ENCODE results near the gene MS4A8.
"Not testable (repeated sequence)": the region's sequence is repeated elsewhere in the genome, so short reads cannot be mapped to it uniquely, and the experiment has no call there.

The MS4A8 gene

DNA sequence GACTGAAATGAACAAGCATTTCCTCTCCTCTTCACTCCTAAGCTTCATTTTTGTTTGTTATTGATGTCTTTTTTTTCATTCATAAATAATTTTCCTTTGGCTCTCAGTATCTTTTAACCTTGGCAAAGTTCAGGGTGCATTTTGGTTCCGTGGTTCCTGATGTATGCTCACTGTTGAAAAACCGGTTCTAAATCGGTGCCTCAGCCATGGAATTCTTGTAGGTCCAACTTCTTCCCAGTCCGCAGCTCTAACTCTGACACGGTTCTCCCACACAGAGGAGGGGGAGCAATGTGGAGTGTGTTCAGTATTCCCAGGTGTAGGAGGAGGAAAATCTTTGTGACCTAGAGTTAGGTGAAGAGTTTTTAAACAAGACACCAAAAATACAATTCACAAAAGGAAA, 44.7 kb downstream of the MS4A8 start:
- Mint-ChIP-seq H3K27ac (no peak overlapping the region), H3K36me3 (no peaks in the 10 kb centered on the region), H3K27me3 (peaks cover 15 to 27% of the 10 kb centered on the region in 2 donors), H3K4me1 (peaks cover 0 to 3% of the 10 kb centered on the region in 2 donors), H3K4me3 (no peak overlapping the region), H3K9me3 (peaks cover 5 to 11% of the 10 kb centered on the region in 2 donors)
- ATAC-seq (replicated peaks), result no peak
- DNase-seq, result no peak

DNA sequence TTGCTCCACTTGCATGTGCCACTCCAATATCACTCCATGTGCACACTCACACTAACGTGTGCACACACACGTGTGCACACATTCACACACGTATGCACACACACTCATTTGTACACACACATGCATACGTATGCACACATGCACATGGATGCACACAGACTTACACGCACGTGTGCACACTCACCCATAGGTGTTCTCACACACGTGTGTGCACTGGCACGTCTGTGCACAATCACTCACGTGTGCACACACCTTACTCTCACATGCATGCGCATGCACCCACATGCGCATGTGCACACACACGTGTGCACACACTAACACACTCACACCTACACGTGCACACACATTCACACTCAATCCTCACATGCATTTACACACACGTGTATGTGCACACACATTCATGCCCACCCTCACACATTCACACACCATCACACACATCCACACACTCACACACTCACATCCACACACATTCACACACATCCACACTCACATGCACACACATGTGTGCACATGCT, 48.0 kb downstream of the MS4A8 start:
- Mint-ChIP-seq H3K27me3 (peaks cover 24 to 37% of the 10 kb centered on the region in 2 donors), H3K4me3 (no peak overlapping the region), H3K36me3 (no peaks in the 10 kb centered on the region), H3K27ac (no peak overlapping the region), H3K9me3 (peaks cover 5 to 11% of the 10 kb centered on the region in 2 donors), H3K4me1 (peaks cover 0 to 3% of the 10 kb centered on the region in 2 donors)
- ATAC-seq (replicated peaks) (no peak), DNase-seq (no peak)

DNA sequence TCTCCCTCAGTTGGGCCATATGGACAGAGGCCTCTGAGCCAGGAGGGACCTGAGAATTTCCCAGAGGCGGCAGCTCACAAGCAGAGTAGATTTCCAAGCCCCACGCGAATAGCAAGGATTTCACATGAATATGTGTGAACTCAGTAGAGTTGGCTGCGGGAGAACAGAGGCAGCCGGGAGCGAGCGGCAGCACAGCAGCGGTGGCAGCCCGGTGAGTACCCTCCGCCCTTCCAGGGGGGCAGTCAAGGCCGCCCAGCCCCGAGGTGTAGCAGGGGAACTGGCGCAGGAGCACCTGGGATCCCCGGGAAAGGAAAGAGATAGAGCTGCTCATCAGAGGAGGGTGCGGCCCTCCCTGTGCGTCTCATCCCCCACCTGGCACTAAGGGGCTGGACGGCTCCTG, 48.8 kb downstream of the MS4A8 start:
- H3K27ac Mint-ChIP-seq, result no peak overlapping the region
- DNase-seq (no peak), ATAC-seq (replicated peaks) (no peak)
- H3K4me3 Mint-ChIP-seq, result no peak overlapping the region
- no peaks in the 10 kb centered on the region for H3K36me3 Mint-ChIP-seq
- H3K4me1 Mint-ChIP-seq, result peaks cover 0 to 3% of the 10 kb centered on the region in 2 donors
- H3K27me3 Mint-ChIP-seq, result peaks cover 27 to 45% of the 10 kb centered on the region in 2 donors
- peaks cover 3 to 5% of the 10 kb centered on the region in 2 donors for H3K9me3 Mint-ChIP-seq

DNA sequence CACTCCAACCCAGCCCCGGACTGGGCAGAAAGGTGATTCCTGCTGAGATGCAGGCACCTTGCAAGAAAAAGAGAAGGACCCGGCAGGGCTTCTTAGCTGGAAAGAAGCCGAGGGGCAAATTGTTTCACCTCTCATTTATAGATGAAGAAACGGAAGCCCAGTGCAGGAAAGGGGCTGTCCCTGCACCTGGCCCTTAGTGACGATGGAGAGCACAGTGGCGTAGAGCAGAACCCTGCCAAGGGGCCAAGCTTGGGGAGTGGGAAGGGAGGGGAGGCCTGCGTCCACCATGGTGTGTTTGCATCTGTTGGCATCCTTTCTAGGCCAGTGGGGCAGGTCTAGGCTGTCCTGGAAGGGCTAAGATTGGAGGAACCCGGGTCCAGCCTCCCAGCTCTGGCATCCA, 49.4 kb downstream of the MS4A8 start:
- Mint-ChIP-seq H3K9me3 (peaks cover 3 to 5% of the 10 kb centered on the region in 2 donors), H3K4me1 (peaks cover 0 to 3% of the 10 kb centered on the region in 2 donors), H3K4me3 (no peak overlapping the region), H3K27ac (no peak overlapping the region), H3K36me3 (no peaks in the 10 kb centered on the region), H3K27me3 (peaks cover 27 to 42% of the 10 kb centered on the region in 2 donors)
- no peak for DNase-seq
- peak in 1 of 2 donors; percentile 54 for ATAC-seq (replicated peaks)

DNA sequence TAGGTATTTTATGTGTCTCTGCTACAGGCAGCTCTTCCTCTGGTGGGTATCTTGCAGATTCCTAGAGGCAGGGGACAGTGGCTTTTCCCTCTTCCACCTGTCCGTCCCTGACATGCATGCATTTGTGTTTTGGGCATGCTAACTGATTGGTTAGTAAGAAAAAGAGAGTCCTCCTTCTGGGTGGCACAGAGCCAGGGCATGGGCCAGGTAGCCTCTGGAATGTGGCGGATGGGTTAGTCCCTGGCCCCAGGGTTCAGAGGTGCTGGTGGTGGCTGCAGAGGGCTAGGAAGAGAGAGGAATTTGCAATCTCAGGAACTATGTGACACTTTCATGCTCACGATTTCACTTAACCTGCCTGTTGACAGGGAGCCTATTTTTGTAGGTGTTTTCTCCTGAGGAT, 51.5 kb downstream of the MS4A8 start:
- H3K36me3 Mint-ChIP-seq, result no peaks in the 10 kb centered on the region
- no peak for ATAC-seq (replicated peaks)
- peaks cover 23 to 28% of the 10 kb centered on the region in 2 donors for H3K27me3 Mint-ChIP-seq
- H3K9me3 Mint-ChIP-seq, result peaks cover 3 to 5% of the 10 kb centered on the region in 2 donors
- peaks cover 0 to 3% of the 10 kb centered on the region in 2 donors for H3K4me1 Mint-ChIP-seq
- H3K4me3 Mint-ChIP-seq, result no peak overlapping the region
- no peak overlapping the region for H3K27ac Mint-ChIP-seq
- no peak for DNase-seq

DNA sequence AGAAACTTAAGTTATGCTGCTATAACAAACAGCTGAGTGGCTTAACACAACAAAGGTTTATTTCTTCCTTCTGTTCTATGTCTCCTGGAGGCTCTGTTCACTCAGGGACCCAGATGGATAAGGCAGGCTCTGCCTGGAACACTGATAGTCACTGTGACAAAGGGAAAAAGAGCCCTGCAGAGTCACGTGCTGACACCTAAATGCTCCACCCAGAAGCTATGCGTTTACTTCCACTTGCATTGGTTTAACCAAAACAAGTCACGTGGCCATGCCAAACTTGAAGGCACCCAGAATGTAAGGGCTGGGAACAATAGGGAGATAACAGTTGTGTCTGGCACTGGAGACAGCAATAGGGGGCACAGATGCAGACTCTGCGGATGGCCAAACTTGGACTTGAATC, 53.9 kb downstream of the MS4A8 start:
- H3K9me3 Mint-ChIP-seq, result no peaks in the 10 kb centered on the region
- H3K36me3 Mint-ChIP-seq, result no peaks in the 10 kb centered on the region
- H3K27ac Mint-ChIP-seq, result no peak overlapping the region
- peaks cover 24 to 32% of the 10 kb centered on the region in 2 donors for H3K27me3 Mint-ChIP-seq
- ATAC-seq (replicated peaks) (no peak), DNase-seq (no peak)
- no peak overlapping the region for H3K4me3 Mint-ChIP-seq
- no peaks in the 10 kb centered on the region for H3K4me1 Mint-ChIP-seq

DNA sequence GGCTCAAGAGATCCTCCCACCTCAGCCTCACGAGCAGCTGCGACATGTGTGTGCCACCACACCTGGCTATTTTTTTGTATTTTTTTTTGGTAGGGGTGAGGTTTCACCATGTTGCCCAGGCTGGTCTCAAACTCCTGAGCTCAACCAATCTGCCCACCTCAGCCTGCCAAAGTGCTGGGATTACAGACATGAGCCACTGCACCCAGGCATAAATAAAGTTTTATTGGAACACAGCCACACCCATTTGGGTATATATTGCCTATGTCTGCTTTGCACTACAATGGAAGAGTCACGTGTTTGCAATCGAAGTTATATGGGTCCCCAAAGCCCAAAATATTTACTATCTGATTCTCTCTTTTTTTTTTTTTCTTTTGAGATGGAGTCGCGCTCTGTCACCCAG, 55.5 kb downstream of the MS4A8 start:
- H3K9me3 Mint-ChIP-seq, result no peaks in the 10 kb centered on the region
- H3K27me3 Mint-ChIP-seq, result peaks cover 32 to 38% of the 10 kb centered on the region in 2 donors
- no peak for ATAC-seq (replicated peaks)
- no peak for DNase-seq
- H3K27ac Mint-ChIP-seq, result no peak overlapping the region
- no peak overlapping the region for H3K4me3 Mint-ChIP-seq
- no peaks in the 10 kb centered on the region for H3K36me3 Mint-ChIP-seq
- peaks cover 9 to 12% of the 10 kb centered on the region in 2 donors for H3K4me1 Mint-ChIP-seq

DNA sequence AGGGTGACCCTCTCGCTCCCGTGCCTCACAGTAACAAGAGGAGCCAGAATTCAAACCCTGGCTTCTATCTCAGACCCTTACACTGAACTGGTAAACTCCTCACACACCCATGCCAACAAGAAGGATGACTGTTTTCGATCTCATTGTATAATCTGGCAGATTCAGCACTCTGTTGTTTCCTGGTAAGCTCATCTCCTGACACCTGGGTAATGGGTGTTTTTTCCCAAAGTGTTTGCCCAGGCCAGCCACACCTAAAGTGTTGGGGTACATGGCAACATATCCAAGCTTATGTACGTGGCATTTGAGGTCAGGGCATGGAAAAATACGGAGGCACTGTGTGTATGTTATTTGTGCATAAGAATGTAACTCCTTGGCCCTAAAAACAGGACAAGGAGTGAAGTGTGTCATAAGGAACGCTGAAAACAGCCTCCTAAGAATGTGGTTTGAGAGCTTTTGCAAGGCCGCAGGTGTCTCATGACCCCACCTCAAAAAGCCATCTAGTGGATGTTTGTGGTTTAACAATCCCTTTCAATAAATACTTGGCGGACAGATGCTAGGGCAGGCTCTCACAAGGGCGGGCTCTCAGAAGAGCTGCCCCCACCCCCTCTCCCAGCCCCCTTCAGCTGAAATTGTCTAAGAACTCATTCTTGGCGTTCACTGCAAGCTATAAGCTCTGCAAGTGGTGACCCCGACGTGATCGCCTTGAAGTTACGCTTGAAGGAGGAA, 57.1 kb downstream of the MS4A8 start, which contains the start of gene MS4A15:
MS4A15 (plus strand) TSS at position 561 of the 726 bp plus-strand sequence. CDS start 6,867 bp downstream, outside the sequence.
- peak; percentile 56 to 60 for ATAC-seq (replicated peaks)
- H3K4me3 Mint-ChIP-seq, result no peak within 1 kb of the TSS
- peaks cover 20 to 22% of the 10 kb centered on the region in 2 donors for H3K4me1 Mint-ChIP-seq
- no peak for DNase-seq
- no peaks in the 10 kb centered on the region for H3K36me3 Mint-ChIP-seq
- H3K27ac Mint-ChIP-seq, result peak within 1 kb of the TSS; percentile 4
- H3K27me3 Mint-ChIP-seq, result peaks cover 31 to 45% of the 10 kb centered on the region in 2 donors
- H3K9me3 Mint-ChIP-seq, result no peaks in the 10 kb centered on the region

DNA sequence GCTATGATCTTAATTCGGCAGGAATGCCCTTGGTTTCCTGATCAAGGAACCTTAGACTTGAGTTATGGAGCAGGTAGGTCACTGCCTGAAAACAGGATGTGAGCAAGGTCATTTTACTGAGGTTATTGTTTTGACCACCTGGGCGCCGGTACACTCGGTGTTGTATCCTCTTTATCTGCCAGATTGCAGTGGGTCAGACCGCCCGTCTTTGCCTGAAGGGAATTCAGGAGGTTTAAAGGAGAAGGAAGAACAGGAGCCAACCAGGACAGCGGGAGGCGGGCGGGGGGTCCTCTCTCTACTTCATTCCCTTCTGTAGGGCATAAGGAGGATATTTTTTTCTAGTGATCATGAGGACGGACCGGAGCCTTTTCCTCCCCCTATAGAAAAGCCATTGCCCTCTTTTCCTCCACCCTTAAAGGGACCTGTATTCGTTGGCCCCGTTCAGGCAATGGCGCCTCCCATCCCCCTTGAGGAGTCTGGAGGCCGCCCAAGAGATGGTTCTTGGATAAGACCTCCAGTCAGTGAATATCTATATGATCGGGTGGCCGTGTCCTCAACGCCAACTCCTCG, 57.9 kb downstream of the MS4A8 start:
- H3K27ac Mint-ChIP-seq, result peak overlapping the region; percentile 4

DNA sequence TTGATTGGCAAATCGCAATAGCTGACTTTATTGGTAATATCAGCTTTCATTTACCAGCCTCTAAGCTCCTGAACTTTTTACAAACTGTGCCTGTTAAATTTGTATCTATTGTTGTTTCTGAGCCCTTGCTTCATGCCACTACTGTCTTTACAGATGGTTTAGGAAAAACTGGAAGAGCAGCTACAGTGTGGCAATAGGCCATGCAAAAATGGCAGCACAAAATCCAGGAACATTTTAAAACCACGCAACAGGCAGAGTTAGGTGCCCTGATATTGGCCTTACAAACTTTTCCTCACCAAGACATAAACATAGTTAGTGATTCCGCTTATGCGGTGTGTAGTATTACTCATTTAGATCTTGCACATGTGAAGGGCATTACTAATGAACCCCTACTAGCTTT, 59.3 kb downstream of the MS4A8 start:
- Mint-ChIP-seq H3K4me1 (peaks cover 34 to 42% of the 10 kb centered on the region in 2 donors), H3K27me3 (peaks cover 21 to 27% of the 10 kb centered on the region in 2 donors)
- not testable (repeated sequence) for H3K36me3 Mint-ChIP-seq; DNase-seq; ATAC-seq (replicated peaks); H3K4me3 Mint-ChIP-seq; H3K27ac Mint-ChIP-seq; H3K9me3 Mint-ChIP-seq

More for the DNA sequence above, 57.9 kb downstream of the MS4A8 start:
- Mint-ChIP-seq H3K27me3 (peaks cover 25 to 37% of the 10 kb centered on the region in 2 donors), H3K4me3 (no peak overlapping the region), H3K36me3 (no peaks in the 10 kb centered on the region), H3K9me3 (no peaks in the 10 kb centered on the region), H3K4me1 (peaks cover 23 to 29% of the 10 kb centered on the region in 2 donors)
- ATAC-seq (replicated peaks), result no peak
- DNase-seq, result no peak

DNA sequence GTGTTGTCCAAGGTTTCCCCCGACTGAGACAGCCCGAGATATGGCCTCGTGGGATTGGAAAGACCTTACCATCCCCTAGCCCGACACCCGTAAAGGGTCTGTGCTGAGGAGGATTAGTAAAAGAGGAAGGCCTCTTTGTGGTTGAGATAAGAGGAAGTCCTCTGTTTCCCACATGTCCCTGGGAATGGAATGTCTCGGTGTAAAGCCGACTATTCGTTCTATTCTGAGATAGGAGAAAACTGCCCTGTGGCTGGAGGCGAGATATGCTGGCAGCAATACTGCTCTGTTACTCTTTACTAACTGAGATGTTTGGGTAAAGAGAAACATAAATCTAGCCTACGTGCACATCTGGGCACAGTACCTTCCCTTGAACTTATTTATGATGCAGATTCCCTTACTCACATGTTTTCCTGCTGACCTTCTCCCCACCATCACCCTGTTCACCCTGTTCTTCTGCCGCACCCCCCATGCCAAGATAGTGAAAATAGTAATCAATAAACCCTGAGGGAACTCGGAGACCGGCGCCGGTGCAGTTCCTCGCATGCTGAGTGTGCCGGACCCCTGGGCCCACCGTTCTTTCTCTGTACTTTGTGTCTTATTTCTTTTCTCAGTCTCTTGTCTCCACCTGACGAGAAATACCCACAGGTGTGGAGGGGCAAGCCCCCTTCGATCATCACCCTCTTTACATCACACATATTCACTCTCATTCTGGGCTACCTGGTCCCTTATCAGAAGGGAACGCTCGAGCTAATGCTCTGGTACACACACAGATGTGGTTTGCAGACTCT, 60.2 kb downstream of the MS4A8 start:
- H3K9me3 Mint-ChIP-seq; ATAC-seq (replicated peaks); H3K36me3 Mint-ChIP-seq; H3K27ac Mint-ChIP-seq; DNase-seq: not testable (repeated sequence)
- peaks cover 21 to 27% of the 10 kb centered on the region in 2 donors for H3K27me3 Mint-ChIP-seq
- H3K4me1 Mint-ChIP-seq, result peaks cover 42 to 52% of the 10 kb centered on the region in 2 donors
- H3K4me3 Mint-ChIP-seq, result peak overlapping the region in 1 of 2 donors; percentile 69

DNA sequence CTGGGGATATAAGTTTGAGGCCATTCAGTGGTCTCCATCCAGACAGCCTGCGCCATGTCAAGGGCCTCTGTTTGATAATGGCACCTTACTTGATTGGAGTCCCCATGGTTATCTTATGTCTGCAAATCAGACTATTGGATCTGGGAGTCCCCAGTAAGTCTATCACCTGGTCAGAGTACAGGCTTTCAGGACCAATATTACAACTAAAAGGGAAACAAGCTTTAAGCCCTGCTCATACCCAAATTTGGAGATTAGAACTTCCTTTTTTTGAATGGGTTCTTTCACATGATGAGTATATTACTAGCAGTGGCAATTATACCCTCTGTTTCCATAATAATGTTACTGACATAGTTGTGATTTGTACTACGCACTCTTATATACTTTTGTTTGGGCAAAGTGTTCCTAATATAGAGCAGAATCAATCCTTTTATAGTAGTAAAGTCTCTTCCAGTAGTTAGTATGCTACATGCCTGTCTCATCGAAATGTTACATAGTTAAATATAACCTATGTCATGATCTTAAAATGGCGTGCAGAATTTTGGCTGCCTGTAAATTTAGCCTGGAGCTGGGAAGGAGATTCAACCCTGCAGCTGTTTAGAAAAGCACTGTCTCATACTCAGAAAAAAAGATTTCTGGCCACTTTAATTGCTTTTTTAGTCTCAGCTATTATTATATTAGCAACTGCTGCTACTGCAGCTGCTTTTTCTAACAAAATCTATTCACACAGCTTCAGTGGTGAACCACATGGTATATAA, 62.2 kb downstream of the MS4A8 start:
- Mint-ChIP-seq H3K4me1 (peaks cover 42 to 60% of the 10 kb centered on the region in 2 donors), H3K27ac (peak overlapping the region; percentile 89), H3K9me3 (no peaks in the 10 kb centered on the region), H3K36me3 (no peaks in the 10 kb centered on the region), H3K27me3 (peaks cover 21 to 28% of the 10 kb centered on the region in 2 donors), H3K4me3 (no peak overlapping the region)
- ATAC-seq (replicated peaks), result peak; percentile 19 to 28
- no peak for DNase-seq

DNA sequence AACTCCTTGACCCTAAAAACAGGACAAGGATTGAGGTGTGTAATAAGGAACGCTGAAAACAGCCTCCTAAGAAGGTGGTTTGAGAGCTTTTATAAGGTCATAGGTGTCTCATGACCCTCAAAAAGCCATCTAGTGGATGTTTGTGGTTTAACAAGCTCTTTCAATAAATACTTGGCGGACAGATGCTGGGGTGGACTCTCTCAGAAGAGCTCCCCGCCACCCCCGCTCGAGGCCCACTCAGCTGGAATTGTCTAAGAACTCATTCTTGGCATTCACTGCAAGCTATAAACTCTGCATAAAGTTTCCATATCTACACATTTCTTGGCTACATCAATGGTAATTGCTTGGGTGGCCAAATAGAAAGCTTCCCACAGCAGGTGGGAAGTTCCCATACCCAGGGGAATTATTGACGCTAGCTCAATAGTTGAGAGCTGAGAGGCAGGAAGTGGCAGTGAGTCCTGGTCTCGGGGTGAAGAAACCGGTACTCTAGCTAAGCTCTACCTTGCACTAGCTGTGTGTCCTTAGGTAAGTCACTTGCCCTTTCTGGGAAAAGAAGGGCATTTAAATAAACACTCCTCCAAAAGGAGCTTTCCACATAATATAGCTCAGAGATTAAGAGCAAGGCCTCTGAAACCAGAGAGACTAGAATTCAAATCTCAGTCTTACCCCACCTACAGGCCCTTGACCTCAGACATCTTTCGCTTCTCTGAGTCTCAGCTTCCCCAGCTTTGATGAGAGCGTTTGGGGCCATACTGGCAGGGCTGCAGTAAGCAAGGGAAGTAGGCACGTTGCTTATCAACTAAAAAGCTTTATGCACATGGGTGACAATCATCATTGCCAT, 63.7 kb downstream of the MS4A8 start:
- DNase-seq, result peak; percentile 83

More for the DNA sequence above, 63.7 kb downstream of the MS4A8 start:
- Mint-ChIP-seq H3K36me3 (no peaks in the 10 kb centered on the region), H3K27me3 (peaks cover 16 to 29% of the 10 kb centered on the region in 2 donors), H3K27ac (peak overlapping the region; percentile 88), H3K4me1 (peaks cover 46 to 60% of the 10 kb centered on the region in 2 donors), H3K4me3 (peak overlapping the region; percentile 17 to 25), H3K9me3 (peaks cover 3 to 4% of the 10 kb centered on the region in 2 donors)
- ATAC-seq (replicated peaks), result peak; percentile 85 to 89
